ENCODE measurements around the gene ECE2. TPM values are rescaled to one million over a fixed set of nuclear protein-coding genes. Genes with fewer than 3 reads are reported as not detected.

ECE2 gene
- total RNA-seq, 1 donor from 2014 or later: not detected

DNA sequence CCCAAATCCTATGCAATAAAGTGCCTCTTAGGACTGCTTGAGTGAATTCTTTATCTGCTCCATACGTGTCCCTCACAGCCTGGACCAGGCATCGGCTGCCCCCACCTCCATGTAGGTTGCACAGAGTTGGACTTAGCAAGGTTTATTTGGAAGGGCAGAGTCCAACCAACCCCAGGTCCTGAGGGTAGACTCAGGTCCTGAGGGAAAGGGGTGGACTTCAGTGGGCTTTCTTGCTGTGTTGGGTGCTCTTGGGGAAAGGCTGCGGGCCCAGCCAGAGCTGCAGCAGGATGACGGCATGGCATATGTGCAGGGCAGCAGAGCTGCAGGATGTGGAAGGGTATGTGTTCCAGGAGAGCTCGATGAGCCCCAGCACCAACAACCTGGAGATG lies 33.5 kb upstream of the ECE2 start:
- no peak for TF ChIP-seq CTCF (IDR thresholded peaks at IDR 0.05; ENCODE audit: insufficient read depth, low read length, severe bottlenecking)
- H3K27me3 ChIP-seq (ENCODE audit: control insufficient read depth, insufficient read depth, low read length): peaks cover 2% of the 10 kb centered on the region
- DNase-seq (ENCODE audit: low read depth) (no peak), FAIRE-seq (peak; percentile 60)
- no peak overlapping the region for H3K4me3 ChIP-seq (ENCODE audit: low read depth, low read length)
- peaks cover 27% of the 10 kb centered on the region for H3K36me3 ChIP-seq (ENCODE audit: control insufficient read depth, insufficient read depth, low read length)

- no peak for TF ChIP-seq CTCF (IDR thresholded peaks at IDR 0.05; ENCODE audit: insufficient read depth, low read length, severe bottlenecking)
- H3K27me3 ChIP-seq (ENCODE audit: control insufficient read depth, insufficient read depth, low read length): no peaks in the 10 kb centered on the region
- peak within 1 kb of the TSS; percentile 65 for H3K4me3 ChIP-seq (ENCODE audit: low read depth, low read length)
- DNase-seq (ENCODE audit: low read depth) (peak; percentile 62), FAIRE-seq (no peak)
- H3K36me3 ChIP-seq (ENCODE audit: control insufficient read depth, insufficient read depth, low read length): peaks cover 18% of the 10 kb centered on the region
Observed at GRCh38 chr3:184248454-184249411, 27.1 kb upstream of the ECE2 start, which contains the start of gene ALG3. Gene ALG3 (minus strand): TSS chr3:184248962. CDS start chr3:184248940, 22 bp downstream.

- peak within 1 kb of the TSS; percentile 65 for H3K4me3 ChIP-seq (ENCODE audit: low read depth, low read length)
- H3K27me3 ChIP-seq (ENCODE audit: control insufficient read depth, insufficient read depth, low read length): no peaks in the 10 kb centered on the region
- FAIRE-seq (peak; percentile 7), DNase-seq (ENCODE audit: low read depth) (peak; percentile 96)
- H3K36me3 ChIP-seq (ENCODE audit: control insufficient read depth, insufficient read depth, low read length): peaks cover 11% of the 10 kb centered on the region
- TF ChIP-seq CTCF (IDR thresholded peaks at IDR 0.05; ENCODE audit: insufficient read depth, low read length, severe bottlenecking): peak; percentile 62
Observed at GRCh38 chr3:184249412-184250166, 26.2 kb upstream of the ECE2 start, which contains the start of gene EEF1AKMT4. Gene EEF1AKMT4 (plus strand): TSS chr3:184249672. CDS start chr3:184249695, 23 bp downstream.

- H3K36me3 ChIP-seq (ENCODE audit: control insufficient read depth, insufficient read depth, low read length): peaks cover 5% of the 10 kb centered on the region
- H3K27me3 ChIP-seq (ENCODE audit: control insufficient read depth, insufficient read depth, low read length): no peaks in the 10 kb centered on the region
- peak overlapping the region; percentile 65 for H3K4me3 ChIP-seq (ENCODE audit: low read depth, low read length)
- peak; percentile 93 for TF ChIP-seq CTCF (IDR thresholded peaks at IDR 0.05; ENCODE audit: insufficient read depth, low read length, severe bottlenecking)
- DNase-seq (ENCODE audit: low read depth) (peak; percentile 89), FAIRE-seq (no peak)
Observed at GRCh38 chr3:184250167-184250828, 25.5 kb upstream of the ECE2 start.

DNA sequence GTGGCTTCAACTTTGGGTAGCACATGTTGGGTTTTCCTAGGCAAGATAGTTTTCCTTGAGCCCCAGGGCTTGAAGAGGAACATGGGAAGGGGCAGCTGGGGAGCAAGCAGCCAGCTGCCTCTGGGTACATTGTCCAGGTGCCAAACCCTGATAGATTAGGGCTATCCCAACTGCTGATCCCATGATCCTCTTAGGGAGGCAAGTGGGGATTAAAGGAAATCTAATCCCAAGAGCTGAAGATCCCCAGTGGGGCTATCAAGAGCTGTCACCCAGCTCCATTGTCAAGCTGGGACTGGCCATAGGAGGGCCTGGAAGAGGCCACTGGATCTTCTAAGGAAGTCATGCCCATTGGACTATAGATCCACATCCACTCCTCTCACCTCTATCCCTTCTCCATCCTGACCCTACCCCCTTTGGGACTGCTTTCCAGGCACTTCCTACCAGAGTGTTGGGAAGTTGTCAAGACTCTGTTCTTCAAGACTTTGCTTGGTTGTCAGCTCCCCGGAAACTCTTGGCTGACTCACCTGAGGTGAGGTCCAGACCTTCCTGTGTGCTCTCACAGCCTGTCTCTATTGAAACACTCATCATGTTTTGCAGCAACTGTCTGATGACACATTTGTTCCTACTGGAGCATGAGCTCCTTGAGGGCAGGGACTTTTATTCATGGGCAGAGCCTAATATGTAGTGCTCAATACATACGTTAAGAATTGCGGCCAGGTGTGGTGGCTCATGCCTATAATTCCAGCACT lies 20.4 kb upstream of the ECE2 start:
- Histone ChIP-seq H3K27me3 (ENCODE audit: control insufficient read depth, insufficient read depth, low read length) (no peaks in the 10 kb centered on the region), H3K36me3 (ENCODE audit: control insufficient read depth, insufficient read depth, low read length) (no peaks in the 10 kb centered on the region), H3K4me3 (ENCODE audit: low read depth, low read length) (no peak overlapping the region)
- FAIRE-seq: peak; percentile 83
- TF ChIP-seq CTCF (IDR thresholded peaks at IDR 0.05; ENCODE audit: insufficient read depth, low read length, severe bottlenecking): no peak
- peak; percentile 90 for DNase-seq (ENCODE audit: low read depth)

Data from bronchial epithelial cell (primary cell).